Peyer's patch (tissue), 4 donors: ENCODE data around the gene CDK12.

ENCODE experiments used
- CTCF ChIP-seq, 6 experiments: fragments of 450-650 bp in 4 of 6; fragments of 200-600 bp in 2 of 6; sonication (generic) in 1 of 6; IDR thresholded peaks; one replicate each; pipeline ENCODE4 v1.5.1; 2017 to 2019; ENCODE audit warnings: antibody characterized with exemption in 6 of 6, mild to moderate bottlenecking in 3 of 6, moderate library complexity in 1 of 6
- POLR2A ChIP-seq, 2 donors: fragments of 450-650 bp; IDR thresholded peaks; one replicate each; pipeline ENCODE4 v1.5.1; 2017; ENCODE audit warnings: antibody characterized with exemption in 2 of 2, mild to moderate bottlenecking in 2 of 2, moderate library complexity in 2 of 2

- TF ChIP-seq CTCF (IDR thresholded peaks at IDR 0.05) = no peak
- no peak for TF ChIP-seq POLR2A (IDR thresholded peaks at IDR 0.05)
Observed at GRCh38 chr17:39483506-39483905, 22.2 kb downstream of the CDK12 start.
